HEK293 (cell line): ENCODE measurements around the gene TBC1D22A.

Source experiments
- CTCF ChIA-PET: fragments of 350-600 bp; formaldehyde crosslinking; extraction: SDS; loops from one replicate; lab custom pipeline; 2021; ENCODE audit warnings: antibody characterized with exemption; lab: Yijun Ruan, JAX
- POLR2A ChIA-PET: fragments of 300-600 bp; formaldehyde crosslinking; extraction: SDS; loops from one replicate; lab custom pipeline; 2020; ENCODE audit warnings: antibody characterized with exemption, inconsistent platforms; lab: Yijun Ruan, JAX
- H3K27ac ChIP-seq: fragments of 200-500 bp; sonication (Bioruptor generic); 2 replicates; pipeline ENCODE4 v1.5.1; 2014; ENCODE audit warnings: low read depth, low read length, control low read depth, inconsistent platforms; ENCODE audit errors: extremely low read depth
- H3K36me3 ChIP-seq, 2 experiments: fragments of 200-500 bp in 1 of 2; sonication (Bioruptor generic) in 1 of 2; 1 replicate in 1 of 2; 2 replicates in 1 of 2; pipeline ENCODE4 v1.5.1; 2014 to 2017; ENCODE audit warnings: inconsistent platforms in 2 of 2, low read length in 2 of 2; ENCODE audit not compliant: control insufficient read depth in 2 of 2, insufficient read depth in 1 of 2
- H3K4me1 ChIP-seq: fragments of 200-500 bp; sonication (Bioruptor generic); 2 replicates; pipeline ENCODE4 v1.5.1; 2014; ENCODE audit warnings: mild to moderate bottlenecking, low read length, inconsistent platforms; ENCODE audit not compliant: control insufficient read depth, insufficient read depth
- H3K4me3 ChIP-seq: 2 replicates; pipeline ENCODE4 v1.5.1; 2011; ENCODE audit warnings: low read depth, mild to moderate bottlenecking, control low read depth, low read length, moderate library complexity
- H3K9me3 ChIP-seq: fragments of 200-500 bp; sonication (Bioruptor generic); 2 replicates; pipeline ENCODE4 v1.5.1; 2014; ENCODE audit warnings: low read depth, low read length, inconsistent platforms; ENCODE audit not compliant: control insufficient read depth, insufficient read depth
- CTCF ChIP-seq: fragments of 450-650 bp; formaldehyde crosslinking; IDR thresholded peaks from 2 replicates; pipeline ENCODE4 v1.5.1; 2016; ENCODE audit warnings: missing biosample characterization, missing genetic modification characterization
- EGR2 ChIP-seq: fragments of 450-650 bp; formaldehyde crosslinking; IDR thresholded peaks from 2 replicates; pipeline ENCODE4 v1.5.1; 2016; ENCODE audit warnings: low read depth, missing biosample characterization, missing genetic modification characterization
- HIC1 ChIP-seq: fragments of 450-650 bp; formaldehyde crosslinking; IDR thresholded peaks from 2 replicates; pipeline ENCODE4 v1.5.1; 2016; ENCODE audit warnings: missing biosample characterization, missing genetic modification characterization
- IKZF3 ChIP-seq: fragments of 450-650 bp; IDR thresholded peaks from 2 replicates; pipeline ENCODE4 v1.5.0; 2018; ENCODE audit warnings: missing biosample characterization, mild to moderate bottlenecking, missing genetic modification characterization, moderate library complexity
- PRDM1 ChIP-seq: fragments of 450-650 bp; formaldehyde crosslinking; IDR thresholded peaks from 2 replicates; pipeline ENCODE4; 2016; ENCODE audit warnings: missing biosample characterization, missing genetic modification characterization
- RBAK ChIP-seq: fragments of 450-650 bp; formaldehyde crosslinking; IDR thresholded peaks from 2 replicates; pipeline ENCODE4 v1.5.1; 2016; ENCODE audit warnings: missing biosample characterization, missing genetic modification characterization
- SCRT1 ChIP-seq: fragments of 450-650 bp; formaldehyde crosslinking; IDR thresholded peaks from 2 replicates; pipeline ENCODE4 v1.5.1; 2016; ENCODE audit warnings: missing biosample characterization, missing genetic modification characterization, borderline replicate concordance
- ZBTB17 ChIP-seq: fragments of 450-650 bp; formaldehyde crosslinking; IDR thresholded peaks from 2 replicates; pipeline ENCODE4 v1.5.1; 2016; ENCODE audit warnings: missing biosample characterization, missing genetic modification characterization
- ZBTB26 ChIP-seq: fragments of 450-650 bp; formaldehyde crosslinking; optimal IDR thresholded peaks from 2 replicates; pipeline ENCODE3; 2016; ENCODE audit warnings: missing biosample characterization, mild to moderate bottlenecking, missing genetic modification characterization
- ZBTB44 ChIP-seq: fragments of 450-650 bp; IDR thresholded peaks from 2 replicates; pipeline ENCODE4 v1.5.1; 2018; ENCODE audit warnings: missing biosample characterization, mild to moderate bottlenecking, missing genetic modification characterization
- ZBTB48 ChIP-seq: fragments of 450-650 bp; formaldehyde crosslinking; IDR thresholded peaks from 2 replicates; pipeline ENCODE4 v1.5.1; 2016; ENCODE audit warnings: missing biosample characterization, missing genetic modification characterization
- ZFHX2 ChIP-seq: fragments of 450-650 bp; formaldehyde crosslinking; conservative IDR thresholded peaks from 2 replicates; pipeline ENCODE4 v1.5.1; 2016; ENCODE audit warnings: missing biosample characterization, missing genetic modification characterization
- ZNF16 ChIP-seq: fragments of 450-650 bp; formaldehyde crosslinking; IDR thresholded peaks from 2 replicates; pipeline ENCODE4 v1.5.1; 2016; ENCODE audit warnings: low read depth, missing biosample characterization, missing genetic modification characterization
- ZNF174 ChIP-seq: fragments of 450-650 bp; formaldehyde crosslinking; IDR thresholded peaks from 2 replicates; pipeline ENCODE4 v1.5.0; 2017; ENCODE audit warnings: missing biosample characterization, mild to moderate bottlenecking, missing genetic modification characterization
- ZNF354C ChIP-seq: fragments of 450-650 bp; formaldehyde crosslinking; IDR thresholded peaks from 2 replicates; pipeline ENCODE4 v1.5.1; 2016; ENCODE audit warnings: missing biosample characterization, missing genetic modification characterization, low read depth, borderline replicate concordance
- ZNF362 ChIP-seq: fragments of 450-650 bp; formaldehyde crosslinking; IDR thresholded peaks from 2 replicates; pipeline ENCODE4 v1.5.1; 2016; ENCODE audit warnings: missing biosample characterization, missing genetic modification characterization
- ZNF366 ChIP-seq: fragments of 450-650 bp; formaldehyde crosslinking; conservative IDR thresholded peaks from 2 replicates; pipeline ENCODE4 v1.5.1; 2016; ENCODE audit warnings: missing biosample characterization, missing genetic modification characterization
- ZNF37A ChIP-seq: fragments of 450-650 bp; IDR thresholded peaks from 2 replicates; pipeline ENCODE4 v1.5.1; 2018; ENCODE audit warnings: missing biosample characterization, missing genetic modification characterization
- ZNF658 ChIP-seq: fragments of 450-650 bp; formaldehyde crosslinking; IDR thresholded peaks from 2 replicates; pipeline ENCODE4; 2016; ENCODE audit warnings: missing biosample characterization, missing genetic modification characterization
- ZNF670 ChIP-seq: fragments of 450-650 bp; formaldehyde crosslinking; IDR thresholded peaks from 2 replicates; pipeline ENCODE4 v1.5.1; 2016; ENCODE audit warnings: missing biosample characterization, missing genetic modification characterization, low read depth
- ZNF792 ChIP-seq: fragments of 450-650 bp; formaldehyde crosslinking; IDR thresholded peaks from 2 replicates; pipeline ENCODE4 v1.5.1; 2016; ENCODE audit warnings: missing biosample characterization, missing genetic modification characterization
- ZSCAN18 ChIP-seq: fragments of 450-650 bp; formaldehyde crosslinking; IDR thresholded peaks from 2 replicates; pipeline ENCODE4 v1.5.1; 2016; ENCODE audit warnings: missing biosample characterization, missing genetic modification characterization
- ZSCAN30 ChIP-seq: fragments of 450-650 bp; IDR thresholded peaks from 2 replicates; pipeline ENCODE4 v1.5.1; 2018; ENCODE audit warnings: missing biosample characterization, mild to moderate bottlenecking, missing genetic modification characterization, moderate library complexity

TBC1D22A gene

GRCh38 chr22:46791201-46791731, 28.8 kb downstream of the TBC1D22A start:
- ChIA-PET POLR2A (interaction anchor here (1.6 to 1.9 kb wide), 2 partner anchors 18 to 29 kb away, joined by 3 to 6 read pairs; partner anchors contain the start of gene TBC1D22A), CTCF (interaction anchor here (0.6 to 6.0 kb wide), 2 partner anchors 9 to 12 kb away, joined by 3 to 44 read pairs; no protein-coding TSS in a partner anchor)

GRCh38 chr22:46792061-46792796, 29.8 kb downstream of the TBC1D22A start:
- H3K36me3 ChIP-seq: peaks cover 0 to 43% of the 10 kb centered on the region in 2 experiments; a peak in 1 of 3 replicates
- TF ChIP-seq ZNF366 (tag by site-specific recombination) (no peak), SCRT1 (no peak), IKZF3 (tag by site-specific recombination) (no peak), PRDM1 (tag by site-specific recombination) (no peak), ZNF362 (no peak), ZBTB26 (tag by site-specific recombination) (no peak), CTCF (tag by site-specific recombination) (no peak), HIC1 (tag by site-specific recombination) (no peak), ZFHX2 (tag by site-specific recombination) (no peak), ZNF354C (tag by site-specific recombination) (no peak), ZNF16 (tag by site-specific recombination) (no peak), ZSCAN18 (tag by site-specific recombination) (no peak), ZNF792 (no peak), ZNF174 (tag by site-specific recombination) (no peak), ZNF670 (tag by site-specific recombination) (no peak), ZNF37A (tag by site-specific recombination) (no peak), EGR2 (tag by site-specific recombination) (no peak), ZBTB48 (no peak), ZBTB44 (tag by site-specific recombination) (no peak)
- H3K4me3 ChIP-seq: no peak overlapping the region
- H3K4me1 ChIP-seq: no peaks in the 10 kb centered on the region
- ChIA-PET CTCF (interaction anchor here (0.6 to 6.0 kb wide), 2 partner anchors 11 to 14 kb away, joined by 3 to 44 read pairs; no protein-coding TSS in a partner anchor), POLR2A (interaction anchor here (1.6 to 1.9 kb wide), 2 partner anchors 19 to 30 kb away, joined by 3 to 6 read pairs; partner anchors contain the start of gene TBC1D22A)
- no peaks in the 10 kb centered on the region for H3K9me3 ChIP-seq
- H3K27ac ChIP-seq: no peak overlapping the region

More at GRCh38 chr22:46791201-46791731, 28.8 kb downstream of the TBC1D22A start:
- TF ChIP-seq ZBTB17 (tag by site-specific recombination): no peak
- TF ChIP-seq ZNF670 (tag by site-specific recombination): no peak
- no peak for TF ChIP-seq EGR2 (tag by site-specific recombination)
- no peak for TF ChIP-seq ZNF658 (tag by site-specific recombination)
- no peak for TF ChIP-seq ZSCAN30 (tag by site-specific recombination)
- TF ChIP-seq RBAK (tag by site-specific recombination): no peak
- H3K9me3 ChIP-seq: no peaks in the 10 kb centered on the region
- peaks cover 0 to 38% of the 10 kb centered on the region in 2 experiments; a peak in 1 of 3 replicates for H3K36me3 ChIP-seq
- no peak overlapping the region for H3K27ac ChIP-seq
- no peak overlapping the region for H3K4me3 ChIP-seq
- no peaks in the 10 kb centered on the region for H3K4me1 ChIP-seq
